ENCODE measurements around the gene FAM163A. TPM values are rescaled to one million over a fixed set of nuclear protein-coding genes. Genes with fewer than 3 reads are reported as not detected.

The FAM163A gene
- total and polyA plus RNA-seq, 7 experiments from 2014 or later: 0.06 to 0.17 (median 0.14) TPM; not detected in 4

DNA sequence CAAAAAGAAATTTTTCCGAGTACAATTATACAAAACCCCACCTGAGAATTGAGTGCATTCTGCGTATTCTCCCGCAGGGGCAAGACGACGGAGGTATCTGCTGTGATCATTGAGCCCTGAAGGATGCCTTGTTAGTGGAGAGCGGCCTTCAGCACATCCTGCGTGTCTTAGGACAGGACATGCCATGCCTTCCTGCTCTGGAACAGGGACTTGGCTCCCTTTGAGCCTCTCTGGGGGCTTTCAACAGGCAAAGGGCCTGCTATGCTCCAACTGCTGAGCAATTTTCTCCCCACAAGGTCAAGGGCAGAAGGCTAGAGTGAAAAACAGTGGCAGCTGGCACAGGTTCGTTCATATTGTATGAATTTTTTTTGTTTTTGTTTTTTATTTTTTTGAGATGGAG is 82.1 kb downstream of the FAM163A start:
- H3K27me3 ChIP-seq (ENCODE audit: control insufficient read depth in 2 of 2, insufficient read depth in 2 of 2, low read length in 2 of 2): no peaks in the 10 kb centered on the region
- Mint-ChIP-seq H3K27ac (peak overlapping the region in 1 of 9 donors; percentile 69), H3K27me3 (peaks cover 0 to 3% (median 0%) of the 10 kb centered on the region in 5 donors), H3K9me3 (no peaks in the 10 kb centered on the region), H3K36me3 (no peaks in the 10 kb centered on the region), H3K4me1 (peaks cover 0 to 16% (median 8%) of the 10 kb centered on the region in 7 donors), H3K4me3 (no peak overlapping the region)
- ATAC-seq (no peak), DNase-seq (no peak)
- peaks cover 0 to 6% of the 10 kb centered on the region in 2 donors for H3K4me1 ChIP-seq (ENCODE audit: control insufficient read depth in 2 of 2, insufficient read depth in 2 of 2, low read length in 2 of 2)
- H3K4me3 ChIP-seq (ENCODE audit: low read length): no peak overlapping the region
- no peaks in the 10 kb centered on the region for H3K36me3 ChIP-seq (ENCODE audit: control insufficient read depth in 2 of 3, insufficient read depth in 3 of 3, low read length in 3 of 3)
- H3K27ac ChIP-seq (ENCODE audit: low read depth, low read length): no peak overlapping the region
- POLR2A ChIA-PET: no interaction called here
- intact Hi-C loops (cut with micrococcal nuclease): no loop called here
- H3K9me3 ChIP-seq (ENCODE audit: control insufficient read depth in 2 of 3, low read length in 3 of 3): no peaks in the 10 kb centered on the region
- CTCF ChIA-PET: no interaction called here

DNA sequence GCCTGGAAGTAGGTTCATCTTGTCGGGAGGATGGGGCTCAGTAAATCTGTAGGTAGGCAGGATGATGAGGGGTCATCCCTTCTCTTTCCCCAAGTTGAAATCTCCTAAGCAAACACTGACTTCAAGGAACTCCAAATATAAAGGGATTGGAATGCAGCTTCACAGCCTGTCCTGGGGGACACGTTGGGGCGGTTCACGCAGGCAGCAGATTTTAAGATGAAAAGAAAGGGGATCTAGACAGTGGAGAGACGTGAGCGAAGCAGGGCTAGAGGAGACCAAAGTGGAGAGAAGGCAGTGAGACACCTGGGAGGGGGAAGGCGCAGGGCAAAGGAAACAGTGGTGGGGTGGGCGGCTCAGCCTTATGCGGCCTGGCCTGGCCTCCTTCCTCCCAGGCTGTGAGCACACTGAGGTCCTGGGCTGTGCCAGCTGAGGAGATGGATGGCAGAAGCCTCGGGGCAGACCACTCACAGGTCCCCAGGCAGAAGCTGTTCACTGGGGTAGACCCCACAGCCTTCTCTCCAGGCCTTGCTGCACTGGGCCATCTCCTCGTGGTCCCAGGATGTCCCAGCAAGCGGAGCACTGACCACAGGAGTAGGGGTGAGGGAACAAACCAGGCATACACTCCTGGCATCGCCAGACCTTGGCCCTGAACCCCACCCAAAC is 82.8 kb downstream of the FAM163A start:
- ChIA-PET CTCF (no interaction called here), POLR2A (no interaction called here)
- DNase-seq: no peak
- Mint-ChIP-seq H3K27me3 (peaks cover 0 to 3% (median 0%) of the 10 kb centered on the region in 5 donors), H3K4me3 (peak overlapping the region in 1 of 10 donors; percentile 9), H3K9me3 (no peaks in the 10 kb centered on the region), H3K4me1 (peaks cover 3 to 22% (median 15%) of the 10 kb centered on the region in 7 donors), H3K27ac (peak overlapping the region in 2 of 9 donors; percentile 13 to 69), H3K36me3 (no peaks in the 10 kb centered on the region)
- no peaks in the 10 kb centered on the region for H3K9me3 ChIP-seq (ENCODE audit: control insufficient read depth in 2 of 3, low read length in 3 of 3)
- no peak overlapping the region for H3K27ac ChIP-seq (ENCODE audit: low read depth, low read length)
- H3K36me3 ChIP-seq (ENCODE audit: control insufficient read depth in 2 of 3, insufficient read depth in 3 of 3, low read length in 3 of 3): no peaks in the 10 kb centered on the region
- no peak for ATAC-seq
- H3K4me3 ChIP-seq (ENCODE audit: low read length): no peak overlapping the region
- no peaks in the 10 kb centered on the region for H3K27me3 ChIP-seq (ENCODE audit: control insufficient read depth in 2 of 2, insufficient read depth in 2 of 2, low read length in 2 of 2)
- intact Hi-C loops (cut with micrococcal nuclease): no loop called here
- H3K4me1 ChIP-seq (ENCODE audit: control insufficient read depth in 2 of 2, insufficient read depth in 2 of 2, low read length in 2 of 2): peaks cover under 1 to 13% of the 10 kb centered on the region in 2 donors

GRCh38 chr1:179826626-179827280 is 83.7 kb downstream of the FAM163A start:
- POLR2A ChIA-PET: interaction anchor here (2.5 kb wide), 1 partner anchor 11 kb away, joined by 18 read pairs; no protein-coding TSS in a partner anchor
- H3K36me3 Mint-ChIP-seq: no peaks in the 10 kb centered on the region
- Histone ChIP-seq H3K4me3 (ENCODE audit: low read length) (no peak overlapping the region), H3K9me3 (ENCODE audit: control insufficient read depth in 2 of 3, low read length in 3 of 3) (no peaks in the 10 kb centered on the region), H3K4me1 (ENCODE audit: control insufficient read depth in 2 of 2, insufficient read depth in 2 of 2, low read length in 2 of 2) (peaks cover 9 to 21% of the 10 kb centered on the region in 2 donors), H3K36me3 (ENCODE audit: control insufficient read depth in 2 of 3, insufficient read depth in 3 of 3, low read length in 3 of 3) (no peaks in the 10 kb centered on the region), H3K27ac (ENCODE audit: low read depth, low read length) (no peak overlapping the region), H3K27me3 (ENCODE audit: control insufficient read depth in 2 of 2, insufficient read depth in 2 of 2, low read length in 2 of 2) (no peaks in the 10 kb centered on the region)
- DNase-seq (no peak), ATAC-seq (no peak)
- H3K27ac Mint-ChIP-seq: peak overlapping the region in 3 of 9 donors; percentile 0 to 56 (median 35)
- peaks cover 11 to 30% (median 23%) of the 10 kb centered on the region in 7 donors for H3K4me1 Mint-ChIP-seq
- intact Hi-C loops (cut with micrococcal nuclease): no loop called here
- CTCF ChIA-PET: no interaction called here
- H3K9me3 Mint-ChIP-seq: no peaks in the 10 kb centered on the region
- peaks cover 0 to 3% (median 0%) of the 10 kb centered on the region in 5 donors for H3K27me3 Mint-ChIP-seq
- no peak overlapping the region for H3K4me3 Mint-ChIP-seq

DNA sequence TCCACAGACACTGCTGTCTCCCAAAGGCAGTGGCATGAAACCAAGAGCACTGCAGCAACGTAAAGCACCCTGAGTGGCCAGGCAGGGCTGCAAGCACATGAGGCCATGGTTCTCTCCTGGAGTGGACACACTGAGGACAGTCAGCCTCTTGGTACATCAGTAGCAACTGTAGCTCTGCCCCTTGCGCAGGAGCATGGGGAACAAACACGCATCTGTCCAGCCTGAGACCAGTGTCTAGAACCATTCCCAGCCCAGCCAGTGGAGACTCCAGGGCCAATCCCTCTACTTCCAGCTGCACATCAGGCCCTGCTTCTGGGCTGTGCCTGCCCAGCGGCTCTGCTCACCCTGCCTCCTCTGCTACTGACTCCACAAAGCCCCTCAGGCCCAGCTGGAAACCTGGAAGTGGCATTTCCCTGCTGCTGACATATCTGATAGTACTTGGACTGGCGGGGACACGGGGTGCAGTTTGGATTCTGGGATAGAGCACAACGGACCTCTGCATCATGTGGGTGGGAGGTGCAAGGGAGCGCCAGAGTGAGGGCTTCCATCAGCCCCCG is 85.5 kb downstream of the FAM163A start:
- ChIA-PET CTCF (interaction anchor here (1.8 kb wide), 1 partner anchor 15 kb away, joined by 16 read pairs; no protein-coding TSS in a partner anchor), POLR2A (interaction anchor here (0.7 to 2.5 kb wide), 2 partner anchors 8 to 13 kb away, joined by 3 to 18 read pairs; no protein-coding TSS in a partner anchor)
- Mint-ChIP-seq H3K27ac (peak overlapping the region in 2 of 9 donors; percentile 26 to 67), H3K9me3 (no peaks in the 10 kb centered on the region), H3K4me3 (no peak overlapping the region), H3K4me1 (peaks cover 23 to 44% (median 40%) of the 10 kb centered on the region in 7 donors), H3K27me3 (peaks cover 0 to 3% (median 0%) of the 10 kb centered on the region in 5 donors), H3K36me3 (no peaks in the 10 kb centered on the region)
- Histone ChIP-seq H3K27me3 (ENCODE audit: control insufficient read depth in 2 of 2, insufficient read depth in 2 of 2, low read length in 2 of 2) (no peaks in the 10 kb centered on the region), H3K4me3 (ENCODE audit: low read length) (no peak overlapping the region), H3K36me3 (ENCODE audit: control insufficient read depth in 2 of 3, insufficient read depth in 3 of 3, low read length in 3 of 3) (no peaks in the 10 kb centered on the region), H3K27ac (ENCODE audit: low read depth, low read length) (no peak overlapping the region), H3K4me1 (ENCODE audit: control insufficient read depth in 2 of 2, insufficient read depth in 2 of 2, low read length in 2 of 2) (peaks cover 16 to 37% of the 10 kb centered on the region in 2 donors), H3K9me3 (ENCODE audit: control insufficient read depth in 2 of 3, low read length in 3 of 3) (no peaks in the 10 kb centered on the region)
- no peak for ATAC-seq
- no peak for DNase-seq
- intact Hi-C loops (cut with micrococcal nuclease): no loop called here

DNA sequence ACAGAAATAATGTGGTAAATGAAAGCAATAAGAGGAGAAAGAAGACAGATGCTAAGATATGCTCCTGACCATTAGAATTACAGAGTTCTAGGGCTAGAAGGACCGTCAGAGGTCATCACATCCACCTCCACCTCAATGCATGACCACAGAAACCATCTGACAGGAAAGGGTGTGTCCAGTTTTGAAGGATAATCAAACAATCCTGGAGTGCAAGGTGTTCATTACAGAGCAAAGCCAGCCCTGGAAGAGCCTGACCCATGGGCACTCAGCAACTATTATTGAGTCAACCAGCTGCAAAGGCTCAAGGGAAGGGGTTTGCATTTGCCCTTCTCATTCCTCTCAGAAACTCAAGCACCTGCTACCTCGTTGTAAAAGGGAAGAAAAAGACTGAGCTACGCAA is 88.1 kb downstream of the FAM163A start:
- Mint-ChIP-seq H3K27me3 (no peaks in the 10 kb centered on the region), H3K4me3 (peak overlapping the region; percentile 63 to 81 (median 72)), H3K36me3 (peaks cover 0 to 5% (median 4%) of the 10 kb centered on the region in 5 donors), H3K9me3 (no peaks in the 10 kb centered on the region), H3K4me1 (peaks cover 23 to 47% (median 38%) of the 10 kb centered on the region in 7 donors), H3K27ac (peak overlapping the region; percentile 52 to 95 (median 91))
- Histone ChIP-seq H3K4me3 (ENCODE audit: low read length) (peak overlapping the region; percentile 56), H3K27ac (ENCODE audit: low read depth, low read length) (peak overlapping the region; percentile 59), H3K4me1 (ENCODE audit: control insufficient read depth in 2 of 2, insufficient read depth in 2 of 2, low read length in 2 of 2) (peaks cover 16 to 37% of the 10 kb centered on the region in 2 donors), H3K9me3 (ENCODE audit: control insufficient read depth in 2 of 3, low read length in 3 of 3) (no peaks in the 10 kb centered on the region), H3K27me3 (ENCODE audit: control insufficient read depth in 2 of 2, insufficient read depth in 2 of 2, low read length in 2 of 2) (no peaks in the 10 kb centered on the region), H3K36me3 (ENCODE audit: control insufficient read depth in 2 of 3, insufficient read depth in 3 of 3, low read length in 3 of 3) (no peaks in the 10 kb centered on the region)
- ChIA-PET CTCF (interaction anchor here (1.1 to 4.3 kb wide), 4 partner anchors 8 to 51 kb away, joined by 3 to 33 read pairs (median 4); partner anchors contain the start of gene TOR1AIP1), POLR2A (interaction anchor here (0.7 to 4.5 kb wide), 8 partner anchors 9 to 323 kb away, joined by 3 to 66 read pairs (median 3); partner anchors contain the start of genes TOR1AIP1 and TOR1AIP2)
- ATAC-seq (no peak), DNase-seq (no peak)
- intact Hi-C loops (cut with micrococcal nuclease): loop anchor here in 1 of 2 donors (5.0 kb wide), 2 partner anchors 539 to 1104 kb away; partner anchors contain the start of genes RALGPS2 and SOAT1

All from naive thymus-derived CD4-positive, alpha-beta T cell (primary cell).